ENCODE results near the gene OXNAD1. TPM values are rescaled to one million over a fixed set of nuclear protein-coding genes. Genes with fewer than 3 reads are reported as not detected.

The OXNAD1 gene
- total RNA-seq, 1 experiment from 2014 or later = 27.6 TPM

- Mint-ChIP-seq H3K27ac (ENCODE audit: low read depth, unreplicated experiment) (no peak overlapping the region), H3K36me3 (ENCODE audit: insufficient read depth, unreplicated experiment) (peaks cover 22% of the 10 kb centered on the region), H3K27me3 (ENCODE audit: insufficient read depth, unreplicated experiment) (no peaks in the 10 kb centered on the region), H3K9me3 (ENCODE audit: unreplicated experiment) (no peaks in the 10 kb centered on the region), H3K4me1 (ENCODE audit: insufficient read depth, unreplicated experiment) (no peaks in the 10 kb centered on the region), H3K4me3 (ENCODE audit: unreplicated experiment) (no peak overlapping the region)
- DNase-seq (ENCODE audit: unreplicated experiment) = no peak
- POLR2A ChIA-PET = no interaction called here
- no peak for TF ChIP-seq CTCF (IDR thresholded peaks at IDR 0.05; ENCODE audit: unreplicated experiment)
- CTCF ChIA-PET = no interaction called here
- BruUV-seq (replicated peaks) = no TSS peak
- intact Hi-C loops (cut with micrococcal nuclease) = no loop called here
Measured at GRCh38 chr3:16229681-16230080, 35.3 kb upstream of the OXNAD1 start.

GRCh38 chr3:16231983-16232382 lies 33.0 kb upstream of the OXNAD1 start:
- Mint-ChIP-seq H3K4me1 (ENCODE audit: insufficient read depth, unreplicated experiment) (no peaks in the 10 kb centered on the region), H3K9me3 (ENCODE audit: unreplicated experiment) (no peaks in the 10 kb centered on the region), H3K27ac (ENCODE audit: low read depth, unreplicated experiment) (no peak overlapping the region), H3K4me3 (ENCODE audit: unreplicated experiment) (no peak overlapping the region), H3K36me3 (ENCODE audit: insufficient read depth, unreplicated experiment) (peaks cover 10% of the 10 kb centered on the region), H3K27me3 (ENCODE audit: insufficient read depth, unreplicated experiment) (no peaks in the 10 kb centered on the region)
- POLR2A ChIA-PET = interaction anchor here (0.6 to 1.7 kb wide), 2 partner anchors 26 to 329 kb away, joined by 3 to 4 read pairs; no protein-coding TSS in a partner anchor
- CTCF ChIA-PET = interaction anchor here (0.9 to 1.5 kb wide), 2 partner anchors 53 to 183 kb away, joined by 4 to 9 read pairs; no protein-coding TSS in a partner anchor
- TF ChIP-seq CTCF (IDR thresholded peaks at IDR 0.05; ENCODE audit: unreplicated experiment) = no peak
- BruUV-seq (replicated peaks) = no TSS peak
- intact Hi-C loops (cut with micrococcal nuclease) = no loop called here
- no peak for DNase-seq (ENCODE audit: unreplicated experiment)

- Mint-ChIP-seq H3K9me3 (ENCODE audit: unreplicated experiment) (no peaks in the 10 kb centered on the region), H3K27ac (ENCODE audit: low read depth, unreplicated experiment) (no peak overlapping the region), H3K36me3 (ENCODE audit: insufficient read depth, unreplicated experiment) (no peaks in the 10 kb centered on the region), H3K4me1 (ENCODE audit: insufficient read depth, unreplicated experiment) (peaks cover 2% of the 10 kb centered on the region), H3K27me3 (ENCODE audit: insufficient read depth, unreplicated experiment) (no peaks in the 10 kb centered on the region), H3K4me3 (ENCODE audit: unreplicated experiment) (no peak overlapping the region)
- ChIA-PET POLR2A (interaction anchor here (0.7 kb wide), 1 partner anchor 375 kb away, joined by 3 read pairs; no protein-coding TSS in a partner anchor), CTCF (interaction anchor here (0.6 to 0.8 kb wide), 4 partner anchors 12 to 260 kb away, joined by 3 to 4 read pairs (median 4); no protein-coding TSS in a partner anchor)
- BruUV-seq (replicated peaks) = no TSS peak
- intact Hi-C loops (cut with micrococcal nuclease) = no loop called here
- no peak for TF ChIP-seq CTCF (IDR thresholded peaks at IDR 0.05; ENCODE audit: unreplicated experiment)
- DNase-seq (ENCODE audit: unreplicated experiment) = no peak
Measured at GRCh38 chr3:16233806-16234205, 31.2 kb upstream of the OXNAD1 start.

- Mint-ChIP-seq H3K9me3 (ENCODE audit: unreplicated experiment) (no peaks in the 10 kb centered on the region), H3K4me1 (ENCODE audit: insufficient read depth, unreplicated experiment) (peaks cover 7% of the 10 kb centered on the region), H3K4me3 (ENCODE audit: unreplicated experiment) (no peak overlapping the region), H3K27me3 (ENCODE audit: insufficient read depth, unreplicated experiment) (no peaks in the 10 kb centered on the region), H3K27ac (ENCODE audit: low read depth, unreplicated experiment) (no peak overlapping the region), H3K36me3 (ENCODE audit: insufficient read depth, unreplicated experiment) (no peaks in the 10 kb centered on the region)
- intact Hi-C loops (cut with micrococcal nuclease) = no loop called here
- no peak for TF ChIP-seq CTCF (IDR thresholded peaks at IDR 0.05; ENCODE audit: unreplicated experiment)
- DNase-seq (ENCODE audit: unreplicated experiment) = no peak
- CTCF ChIA-PET = interaction anchor here (0.6 to 0.8 kb wide), 4 partner anchors 13 to 260 kb away, joined by 3 to 4 read pairs (median 4); no protein-coding TSS in a partner anchor
- POLR2A ChIA-PET = interaction anchor here (0.6 kb wide), 1 partner anchor 25 kb away, joined by 4 read pairs; no protein-coding TSS in a partner anchor
- BruUV-seq (replicated peaks) = no TSS peak
Measured at GRCh38 chr3:16234281-16234680, 30.7 kb upstream of the OXNAD1 start.

All from MCF 10A (cell line).